ENCODE results near the gene LOC101059915.
"Not testable (repeated sequence)": the region's sequence is repeated elsewhere in the genome, so short reads cannot be mapped to it uniquely, and the experiment has no call there.

LOC101059915 gene

GRCh38 chrX:71644406-71644805 is 22.9 kb upstream of the LOC101059915 start:
- not testable (repeated sequence) for DNase-seq

- no peak for DNase-seq
Observed at GRCh38 chrX:71650333-71650969, 16.9 kb upstream of the LOC101059915 start.

GRCh38 chrX:71652405-71652804 is 14.9 kb upstream of the LOC101059915 start:
- peak; percentile 1 for DNase-seq

- no peak for DNase-seq
Observed at GRCh38 chrX:71653344-71653743, 14.0 kb upstream of the LOC101059915 start.

- DNase-seq, result no peak
Observed at GRCh38 chrX:71657267-71657666, 10.1 kb upstream of the LOC101059915 start.

- no peak for DNase-seq
Observed at GRCh38 chrX:71659342-71659741, 8.0 kb upstream of the LOC101059915 start.

- DNase-seq, result no peak
Observed at GRCh38 chrX:71659959-71660358, 7.4 kb upstream of the LOC101059915 start.

- no peak for DNase-seq
Observed at GRCh38 chrX:71660562-71661416, 6.6 kb upstream of the LOC101059915 start.

- DNase-seq, result no peak
Observed at GRCh38 chrX:71661919-71662318, 5.4 kb upstream of the LOC101059915 start.

GRCh38 chrX:71662654-71663053 is 4.7 kb upstream of the LOC101059915 start:
- not testable (repeated sequence) for DNase-seq

GRCh38 chrX:71663238-71663637 is 4.1 kb upstream of the LOC101059915 start:
- not testable (repeated sequence) for DNase-seq

- DNase-seq, result peak; percentile 8
Observed at GRCh38 chrX:71664202-71664601, 3.1 kb upstream of the LOC101059915 start.

- DNase-seq, result no peak
Observed at GRCh38 chrX:71664889-71665491, 2.4 kb upstream of the LOC101059915 start.

- no peak for DNase-seq
Observed at GRCh38 chrX:71665747-71666146, 1.6 kb upstream of the LOC101059915 start.

- no peak for DNase-seq
Observed at GRCh38 chrX:71666240-71667223, 814 bp upstream of the LOC101059915 start.

GRCh38 chrX:71668248-71668595 is 876 bp downstream of the LOC101059915 start:
- DNase-seq, result no peak

GRCh38 chrX:71669492-71669891 is 2.1 kb downstream of the LOC101059915 start:
- DNase-seq, result no peak

- DNase-seq, result not testable (repeated sequence)
Observed at GRCh38 chrX:71669947-71670346, 2.6 kb downstream of the LOC101059915 start.

- DNase-seq, result no peak
Observed at GRCh38 chrX:71671043-71671780, 3.9 kb downstream of the LOC101059915 start.

- no peak for DNase-seq
Observed at GRCh38 chrX:71671938-71672337, 4.6 kb downstream of the LOC101059915 start.

- DNase-seq, result not testable (repeated sequence)
Observed at GRCh38 chrX:71675636-71676035, 8.3 kb downstream of the LOC101059915 start.
